GM12878 (cell line): ENCODE results near the gene NDUFB7. TPM values are rescaled to one million over a fixed set of nuclear protein-coding genes. Genes with fewer than 3 reads are reported as not detected.
A peak's percentile ranks its signal among the peaks of the same experiment; 100 is the strongest.

Experiments
- CHD1 ChIP-seq: IDR thresholded peaks from 2 replicates; pipeline ENCODE4 v1.6.1; 2012; ENCODE audit warnings: low read depth, low read length, improper control_type of control experiment
- IRF4 ChIP-seq: IDR thresholded peaks from 2 replicates; pipeline ENCODE4 v1.6.1; 2011; ENCODE audit warnings: low read depth, low read length
- KAT2A ChIP-seq: conservative IDR thresholded peaks from 2 replicates; pipeline ENCODE4 v1.6.1; 2011; ENCODE audit warnings: low read depth, low read length; ENCODE audit not compliant: control insufficient read depth
- MYB ChIP-seq: fragments of 150-350 bp; IDR thresholded peaks from 2 replicates; pipeline ENCODE4 v1.6.1; 2014; ENCODE audit warnings: mild to moderate bottlenecking, low read depth, low read length, borderline replicate concordance
- NR2F1 ChIP-seq: fragments of 450-650 bp; conservative IDR thresholded peaks from 2 replicates; pipeline ENCODE4 v1.6.1; 2017; ENCODE audit warnings: mild to moderate bottlenecking
- PAX5 ChIP-seq: IDR thresholded peaks from 2 replicates; pipeline ENCODE4 v1.6.1; 2011; ENCODE audit warnings: low read depth, low read length, borderline replicate concordance
- PML ChIP-seq: IDR thresholded peaks from 2 replicates; pipeline ENCODE4 v1.6.1; 2012; ENCODE audit warnings: low read length, inconsistent platforms
- RAD51 ChIP-seq: fragments of 450-650 bp; IDR thresholded peaks from 2 replicates; pipeline ENCODE4 v1.6.1; 2016; ENCODE audit warnings: moderate library complexity, mild to moderate bottlenecking, inconsistent platforms
- RELA ChIP-seq: fragments of 450-650 bp; IDR thresholded peaks from 2 replicates; pipeline ENCODE4 v1.8.0; 2014; ENCODE audit warnings: borderline replicate concordance; ENCODE audit not compliant: partially characterized antibody
- RFX5 ChIP-seq: IDR thresholded peaks from 2 replicates; pipeline ENCODE4 v1.6.1; 2011; ENCODE audit warnings: low read depth, low read length, improper control_type of control experiment
- SIN3A ChIP-seq: IDR thresholded peaks from 2 replicates; pipeline ENCODE4 v1.6.1; 2012; ENCODE audit warnings: low read depth, low read length, improper control_type of control experiment
- SMAD1 ChIP-seq: fragments of 450-650 bp; IDR thresholded peaks from 2 replicates; pipeline ENCODE4 v1.6.1; 2018; ENCODE audit warnings: mild to moderate bottlenecking, low read depth; ENCODE audit not compliant: partially characterized antibody
- SMARCA5 ChIP-seq: fragments of 450-650 bp; IDR thresholded peaks from 2 replicates; pipeline ENCODE4 v1.6.1; 2017; ENCODE audit warnings: mild to moderate bottlenecking
- SRF ChIP-seq, 2 experiments: IDR thresholded peaks; 2 replicates each; pipeline ENCODE4 v1.6.1; 2011; ENCODE audit warnings: low read depth in 2 of 2, low read length in 2 of 2, mild to moderate bottlenecking in 1 of 2, moderate library complexity in 1 of 2
- TBL1XR1 ChIP-seq: IDR thresholded peaks from 2 replicates; pipeline ENCODE4 v1.6.1; 2012; ENCODE audit warnings: low read depth, low read length, improper control_type of control experiment
- polyA plus RNA-seq, 11 experiments: library from polyadenylated mRNA; depleted of rRNA in 4 of 11; unstranded in 6 of 11; stranded (reverse) in 5 of 11; fragments of >200 nt; fragmentation: Nextera tagmentation in 4 of 11; fragmentation: Illumina TruSeq in 1 of 11; extraction: Ambion mirVana in 4 of 11; extraction: Trizol in 1 of 11; gene quantifications; 1 replicate in 1 of 11; 2 replicates in 10 of 11; pipeline versions ENCODE4 v1.2.1 to v1.2.3, GENCODE V29; 2011 to 2016; ENCODE audit warnings: inconsistent platforms in 2 of 11, missing spikeins in 2 of 11, low read depth in 1 of 11
- total RNA-seq, 4 experiments: library from RNA; depleted of rRNA in 3 of 4; stranded (reverse); fragments of >200 nt in 3 of 4; fragmentation: Illumina TruSeq in 1 of 4; extraction: Trizol in 1 of 4; gene quantifications; 2 replicates each; pipeline versions ENCODE4 v1.2.1 to v1.2.3, GENCODE V29; 2013 to 2021
- TF ChIP-seq, protein P1 (sequence below): IDR thresholded peaks from 2 replicates; pipeline ENCODE4 v1.6.1; 2012; ENCODE audit warnings: low read depth, low read length, improper control_type of control experiment
- TF ChIP-seq, protein P2 (sequence below): fragments of 450-650 bp; IDR thresholded peaks from 2 replicates; pipeline ENCODE4 v1.6.1; 2017; ENCODE audit warnings: mild to moderate bottlenecking, moderate library complexity
- TF ChIP-seq, protein P3 (sequence below): fragments of 450-650 bp; IDR thresholded peaks from 2 replicates; pipeline ENCODE4 v1.6.1; 2017; ENCODE audit warnings: mild to moderate bottlenecking, moderate library complexity
- TF ChIP-seq, protein P4 (sequence below): fragments of 450-650 bp; IDR thresholded peaks from 2 replicates; pipeline ENCODE4 v1.6.1; 2018; ENCODE audit warnings: borderline replicate concordance, mild to moderate bottlenecking; ENCODE audit not compliant: partially characterized antibody

NDUFB7 gene
- total and polyA plus RNA-seq, 10 of the 15 experiments (the other 5 are each of a cell fraction or from before 2014, with no cell fraction given) = 14.6 to 480 (median 182) TPM

DNA sequence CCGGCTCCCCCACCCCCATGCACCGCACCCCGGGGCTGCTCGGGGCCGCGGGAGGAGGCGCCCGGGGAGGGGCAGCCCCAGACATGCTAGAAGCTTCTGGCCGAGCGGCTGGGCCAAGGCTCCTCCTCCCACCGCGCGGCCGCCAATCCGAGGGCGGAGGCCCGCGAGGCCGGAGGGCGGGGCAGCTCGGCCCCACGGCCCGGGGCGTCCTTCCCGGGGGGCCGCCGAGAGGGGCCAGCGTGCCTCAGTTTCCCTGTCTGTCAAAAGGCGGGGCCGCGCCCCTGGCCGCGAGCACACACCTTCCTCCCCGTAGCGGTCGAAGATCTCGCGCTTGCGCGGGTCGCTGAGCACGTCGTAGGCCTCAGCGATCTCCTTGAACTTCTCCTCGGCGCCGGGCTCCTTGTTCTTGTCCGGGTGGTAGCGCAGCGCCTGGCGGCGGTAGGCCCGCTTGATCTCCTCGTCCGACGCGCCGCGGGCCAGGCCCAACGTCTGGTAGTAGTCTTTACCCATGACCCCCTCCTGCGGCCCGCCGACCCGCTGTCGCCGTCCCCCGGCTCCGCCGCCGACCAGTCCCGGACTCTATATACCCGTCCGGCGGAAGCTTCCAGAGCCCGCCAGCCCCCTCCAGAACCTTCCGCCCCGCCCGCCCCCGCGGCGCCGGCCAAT is 53.9 kb downstream of the NDUFB7 start, which contains the start of gene DNAJB1 (continued):
- TF ChIP-seq SIN3A = peak; percentile 85
- TF ChIP-seq PML = peak; percentile 96
- TF ChIP-seq SRF (IDR thresholded peaks at IDR 0.05; ENCODE audit: low read depth in 2 of 2, low read length in 2 of 2) = 0 out of 4 replicates have a peak, but pooled peaks of 1 of the 2 experiments have one; percentile 5
- TF ChIP-seq, protein P1, sequence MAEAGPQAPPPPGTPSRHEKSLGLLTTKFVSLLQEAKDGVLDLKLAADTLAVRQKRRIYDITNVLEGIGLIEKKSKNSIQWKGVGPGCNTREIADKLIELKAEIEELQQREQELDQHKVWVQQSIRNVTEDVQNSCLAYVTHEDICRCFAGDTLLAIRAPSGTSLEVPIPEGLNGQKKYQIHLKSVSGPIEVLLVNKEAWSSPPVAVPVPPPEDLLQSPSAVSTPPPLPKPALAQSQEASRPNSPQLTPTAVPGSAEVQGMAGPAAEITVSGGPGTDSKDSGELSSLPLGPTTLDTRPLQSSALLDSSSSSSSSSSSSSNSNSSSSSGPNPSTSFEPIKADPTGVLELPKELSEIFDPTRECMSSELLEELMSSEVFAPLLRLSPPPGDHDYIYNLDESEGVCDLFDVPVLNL = no peak
- no peak for TF ChIP-seq RFX5
- TF ChIP-seq PAX5 = peak; percentile 47; the same call in 1 of the 2 replicates
- no peak for TF ChIP-seq RAD51
- peak; percentile 52 for TF ChIP-seq NR2F1
- no peak for TF ChIP-seq MYB
- no peak for TF ChIP-seq TBL1XR1
- TF ChIP-seq KAT2A = peak; percentile 25; the same call in 1 of the 2 replicates
- TF ChIP-seq, protein P2, sequence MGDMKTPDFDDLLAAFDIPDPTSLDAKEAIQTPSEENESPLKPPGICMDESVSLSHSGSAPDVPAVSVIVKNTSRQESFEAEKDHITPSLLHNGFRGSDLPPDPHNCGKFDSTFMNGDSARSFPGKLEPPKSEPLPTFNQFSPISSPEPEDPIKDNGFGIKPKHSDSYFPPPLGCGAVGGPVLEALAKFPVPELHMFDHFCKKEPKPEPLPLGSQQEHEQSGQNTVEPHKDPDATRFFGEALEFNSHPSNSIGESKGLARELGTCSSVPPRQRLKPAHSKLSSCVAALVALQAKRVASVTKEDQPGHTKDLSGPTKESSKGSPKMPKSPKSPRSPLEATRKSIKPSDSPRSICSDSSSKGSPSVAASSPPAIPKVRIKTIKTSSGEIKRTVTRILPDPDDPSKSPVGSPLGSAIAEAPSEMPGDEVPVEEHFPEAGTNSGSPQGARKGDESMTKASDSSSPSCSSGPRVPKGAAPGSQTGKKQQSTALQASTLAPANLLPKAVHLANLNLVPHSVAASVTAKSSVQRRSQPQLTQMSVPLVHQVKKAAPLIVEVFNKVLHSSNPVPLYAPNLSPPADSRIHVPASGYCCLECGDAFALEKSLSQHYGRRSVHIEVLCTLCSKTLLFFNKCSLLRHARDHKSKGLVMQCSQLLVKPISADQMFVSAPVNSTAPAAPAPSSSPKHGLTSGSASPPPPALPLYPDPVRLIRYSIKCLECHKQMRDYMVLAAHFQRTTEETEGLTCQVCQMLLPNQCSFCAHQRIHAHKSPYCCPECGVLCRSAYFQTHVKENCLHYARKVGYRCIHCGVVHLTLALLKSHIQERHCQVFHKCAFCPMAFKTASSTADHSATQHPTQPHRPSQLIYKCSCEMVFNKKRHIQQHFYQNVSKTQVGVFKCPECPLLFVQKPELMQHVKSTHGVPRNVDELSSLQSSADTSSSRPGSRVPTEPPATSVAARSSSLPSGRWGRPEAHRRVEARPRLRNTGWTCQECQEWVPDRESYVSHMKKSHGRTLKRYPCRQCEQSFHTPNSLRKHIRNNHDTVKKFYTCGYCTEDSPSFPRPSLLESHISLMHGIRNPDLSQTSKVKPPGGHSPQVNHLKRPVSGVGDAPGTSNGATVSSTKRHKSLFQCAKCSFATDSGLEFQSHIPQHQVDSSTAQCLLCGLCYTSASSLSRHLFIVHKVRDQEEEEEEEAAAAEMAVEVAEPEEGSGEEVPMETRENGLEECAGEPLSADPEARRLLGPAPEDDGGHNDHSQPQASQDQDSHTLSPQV = no peak
- TF ChIP-seq IRF4 = no peak
- peak; percentile 92 for TF ChIP-seq SMARCA5
- peak; percentile 92; the same call in 1 of the 2 replicates for TF ChIP-seq CHD1
- TF ChIP-seq SMAD1 = no peak
- TF ChIP-seq, protein P3, sequence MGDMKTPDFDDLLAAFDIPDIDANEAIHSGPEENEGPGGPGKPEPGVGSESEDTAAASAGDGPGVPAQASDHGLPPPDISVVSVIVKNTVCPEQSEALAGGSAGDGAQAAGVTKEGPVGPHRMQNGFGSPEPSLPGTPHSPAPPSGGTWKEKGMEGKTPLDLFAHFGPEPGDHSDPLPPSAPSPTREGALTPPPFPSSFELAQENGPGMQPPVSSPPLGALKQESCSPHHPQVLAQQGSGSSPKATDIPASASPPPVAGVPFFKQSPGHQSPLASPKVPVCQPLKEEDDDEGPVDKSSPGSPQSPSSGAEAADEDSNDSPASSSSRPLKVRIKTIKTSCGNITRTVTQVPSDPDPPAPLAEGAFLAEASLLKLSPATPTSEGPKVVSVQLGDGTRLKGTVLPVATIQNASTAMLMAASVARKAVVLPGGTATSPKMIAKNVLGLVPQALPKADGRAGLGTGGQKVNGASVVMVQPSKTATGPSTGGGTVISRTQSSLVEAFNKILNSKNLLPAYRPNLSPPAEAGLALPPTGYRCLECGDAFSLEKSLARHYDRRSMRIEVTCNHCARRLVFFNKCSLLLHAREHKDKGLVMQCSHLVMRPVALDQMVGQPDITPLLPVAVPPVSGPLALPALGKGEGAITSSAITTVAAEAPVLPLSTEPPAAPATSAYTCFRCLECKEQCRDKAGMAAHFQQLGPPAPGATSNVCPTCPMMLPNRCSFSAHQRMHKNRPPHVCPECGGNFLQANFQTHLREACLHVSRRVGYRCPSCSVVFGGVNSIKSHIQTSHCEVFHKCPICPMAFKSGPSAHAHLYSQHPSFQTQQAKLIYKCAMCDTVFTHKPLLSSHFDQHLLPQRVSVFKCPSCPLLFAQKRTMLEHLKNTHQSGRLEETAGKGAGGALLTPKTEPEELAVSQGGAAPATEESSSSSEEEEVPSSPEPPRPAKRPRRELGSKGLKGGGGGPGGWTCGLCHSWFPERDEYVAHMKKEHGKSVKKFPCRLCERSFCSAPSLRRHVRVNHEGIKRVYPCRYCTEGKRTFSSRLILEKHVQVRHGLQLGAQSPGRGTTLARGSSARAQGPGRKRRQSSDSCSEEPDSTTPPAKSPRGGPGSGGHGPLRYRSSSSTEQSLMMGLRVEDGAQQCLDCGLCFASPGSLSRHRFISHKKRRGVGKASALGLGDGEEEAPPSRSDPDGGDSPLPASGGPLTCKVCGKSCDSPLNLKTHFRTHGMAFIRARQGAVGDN = no peak
- peak; percentile 37 for TF ChIP-seq RELA
- TF ChIP-seq, protein P4, sequence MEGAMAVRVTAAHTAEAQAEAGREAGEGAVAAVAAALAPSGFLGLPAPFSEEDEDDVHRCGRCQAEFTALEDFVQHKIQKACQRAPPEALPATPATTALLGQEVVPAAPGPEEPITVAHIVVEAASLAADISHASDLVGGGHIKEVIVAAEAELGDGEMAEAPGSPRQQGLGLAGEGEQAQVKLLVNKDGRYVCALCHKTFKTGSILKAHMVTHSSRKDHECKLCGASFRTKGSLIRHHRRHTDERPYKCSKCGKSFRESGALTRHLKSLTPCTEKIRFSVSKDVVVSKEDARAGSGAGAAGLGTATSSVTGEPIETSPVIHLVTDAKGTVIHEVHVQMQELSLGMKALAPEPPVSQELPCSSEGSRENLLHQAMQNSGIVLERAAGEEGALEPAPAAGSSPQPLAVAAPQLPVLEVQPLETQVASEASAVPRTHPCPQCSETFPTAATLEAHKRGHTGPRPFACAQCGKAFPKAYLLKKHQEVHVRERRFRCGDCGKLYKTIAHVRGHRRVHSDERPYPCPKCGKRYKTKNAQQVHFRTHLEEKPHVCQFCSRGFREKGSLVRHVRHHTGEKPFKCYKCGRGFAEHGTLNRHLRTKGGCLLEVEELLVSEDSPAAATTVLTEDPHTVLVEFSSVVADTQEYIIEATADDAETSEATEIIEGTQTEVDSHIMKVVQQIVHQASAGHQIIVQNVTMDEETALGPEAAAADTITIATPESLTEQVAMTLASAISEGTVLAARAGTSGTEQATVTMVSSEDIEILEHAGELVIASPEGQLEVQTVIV = no peak
